ENCODE measurements around the gene COG5. TPM values are rescaled to one million over a fixed set of nuclear protein-coding genes. Genes with fewer than 3 reads are reported as not detected.

The COG5 gene
- total RNA-seq, 1 donor from 2014 or later, result 40.8 TPM

- Histone ChIP-seq H3K27me3 (ENCODE audit: low read depth) (no peaks in the 10 kb centered on the region), H3K9me3 (replicated peaks) (no peaks in the 10 kb centered on the region), H3K27ac (replicated peaks) (peak overlapping the region; percentile 95), H3K36me3 (no peaks in the 10 kb centered on the region), H3K4me1 (peaks cover 62% of the 10 kb centered on the region), H3K4me3 (peak overlapping the region; percentile 87)
- DNase-seq, result no peak
- no peak for TF ChIP-seq CTCF (IDR thresholded peaks at IDR 0.05; ENCODE audit: borderline replicate concordance)
- intact Hi-C loops (cut with micrococcal nuclease), result no loop called here
These were observed 492 bp downstream of the COG5 start for GRCh38 chr7:107563081-107563774.

GRCh38 chr7:107560898-107561516, 2.7 kb downstream of the COG5 start:
- TF ChIP-seq CTCF (IDR thresholded peaks at IDR 0.05; ENCODE audit: borderline replicate concordance), result no peak
- H3K9me3 ChIP-seq (replicated peaks), result no peaks in the 10 kb centered on the region
- intact Hi-C loops (cut with micrococcal nuclease), result no loop called here
- H3K4me3 ChIP-seq, result no peak overlapping the region
- H3K27ac ChIP-seq (replicated peaks), result no peak overlapping the region
- no peak for DNase-seq
- peaks cover 62% of the 10 kb centered on the region for H3K4me1 ChIP-seq
- peaks cover 18% of the 10 kb centered on the region for H3K36me3 ChIP-seq
- H3K27me3 ChIP-seq (ENCODE audit: low read depth), result no peaks in the 10 kb centered on the region

GRCh38 chr7:107559864-107560263, 3.9 kb downstream of the COG5 start:
- Histone ChIP-seq H3K4me3 (no peak overlapping the region), H3K4me1 (peaks cover 59% of the 10 kb centered on the region), H3K36me3 (peaks cover 29% of the 10 kb centered on the region), H3K27me3 (ENCODE audit: low read depth) (no peaks in the 10 kb centered on the region), H3K27ac (replicated peaks) (no peak overlapping the region), H3K9me3 (replicated peaks) (no peaks in the 10 kb centered on the region)
- no peak for TF ChIP-seq CTCF (IDR thresholded peaks at IDR 0.05; ENCODE audit: borderline replicate concordance)
- DNase-seq, result no peak
- intact Hi-C loops (cut with micrococcal nuclease), result no loop called here

GRCh38 chr7:107555893-107556292, 7.8 kb downstream of the COG5 start:
- H3K4me3 ChIP-seq, result no peak overlapping the region
- no peaks in the 10 kb centered on the region for H3K9me3 ChIP-seq (replicated peaks)
- TF ChIP-seq CTCF (IDR thresholded peaks at IDR 0.05; ENCODE audit: borderline replicate concordance), result no peak
- peaks cover 50% of the 10 kb centered on the region for H3K36me3 ChIP-seq
- no peak for DNase-seq
- H3K4me1 ChIP-seq, result peaks cover 20% of the 10 kb centered on the region
- intact Hi-C loops (cut with micrococcal nuclease), result no loop called here
- no peaks in the 10 kb centered on the region for H3K27me3 ChIP-seq (ENCODE audit: low read depth)
- H3K27ac ChIP-seq (replicated peaks), result no peak overlapping the region

GRCh38 chr7:107551936-107552335, 11.8 kb downstream of the COG5 start:
- TF ChIP-seq CTCF (IDR thresholded peaks at IDR 0.05; ENCODE audit: borderline replicate concordance), result no peak
- Histone ChIP-seq H3K36me3 (peaks cover 53% of the 10 kb centered on the region), H3K4me3 (no peak overlapping the region)

More at GRCh38 chr7:107551936-107552335, 11.8 kb downstream of the COG5 start:
- H3K4me1 ChIP-seq, result no peaks in the 10 kb centered on the region
- H3K9me3 ChIP-seq (replicated peaks), result no peaks in the 10 kb centered on the region
- no peak for DNase-seq
- H3K27me3 ChIP-seq (ENCODE audit: low read depth), result no peaks in the 10 kb centered on the region
- H3K27ac ChIP-seq (replicated peaks), result no peak overlapping the region
- intact Hi-C loops (cut with micrococcal nuclease), result no loop called here
